H1 (cell line): Measurements from ENCODE around the gene GPT2.

Experiments
- BRCA1 ChIP-seq: IDR thresholded peaks from 2 replicates; pipeline ENCODE4 v1.6.1; 2012; ENCODE audit warnings: low read depth, low read length, improper control_type of control experiment
- CHD1 ChIP-seq: IDR thresholded peaks from 2 replicates; pipeline ENCODE4 v1.6.1; 2012; ENCODE audit warnings: low read depth, low read length, improper control_type of control experiment
- CREB1 ChIP-seq: IDR thresholded peaks from 2 replicates; pipeline ENCODE4 v1.6.1; 2012; ENCODE audit warnings: inconsistent platforms
- EZH2 ChIP-seq: fragments of 200-600 bp; sonication (generic); IDR thresholded peaks from 2 replicates; pipeline ENCODE4 v1.7.1; 2012; ENCODE audit warnings: low read depth, mild to moderate bottlenecking, moderate library complexity, low read length, inconsistent platforms; ENCODE audit not compliant: severe bottlenecking
- KDM1A ChIP-seq: fragments of 200-600, 300-600 bp; sonication (generic); IDR thresholded peaks from 2 replicates; pipeline ENCODE4 v1.7.1; 2016; ENCODE audit warnings: mild to moderate bottlenecking, low read length, borderline replicate concordance
- NANOG ChIP-seq: IDR thresholded peaks from 2 replicates; pipeline ENCODE4 v1.6.1; 2011; ENCODE audit warnings: low read length, low read depth, mild to moderate bottlenecking, inconsistent platforms; ENCODE audit not compliant: insufficient read depth, poor library complexity, severe bottlenecking
- POLR2A ChIP-seq, 2 experiments: IDR thresholded peaks; 1 replicate in 1 of 2; 2 replicates in 1 of 2; pipeline ENCODE4 v1.6.1; 2011; ENCODE audit warnings: low read depth in 2 of 2, low read length in 2 of 2, mild to moderate bottlenecking in 2 of 2; ENCODE audit errors: control extremely low read depth in 1 of 2
- RAD21 ChIP-seq, 2 experiments: IDR thresholded peaks in 1 of 2; conservative IDR thresholded peaks in 1 of 2; 2 replicates each; pipeline ENCODE4 v1.6.1; 2011; ENCODE audit warnings: low read depth in 2 of 2, low read length in 2 of 2, improper control_type of control experiment in 1 of 2, inconsistent platforms in 1 of 2, mild to moderate bottlenecking in 1 of 2, moderate library complexity in 1 of 2
- SRF ChIP-seq: IDR thresholded peaks from 2 replicates; pipeline ENCODE4 v1.6.1; 2011; ENCODE audit warnings: mild to moderate bottlenecking, low read depth, low read length, moderate library complexity
- TBP ChIP-seq: IDR thresholded peaks from 2 replicates; pipeline ENCODE4 v1.6.1; 2011; ENCODE audit warnings: low read depth, low read length, improper control_type of control experiment
- YY1 ChIP-seq: IDR thresholded peaks from 2 replicates; pipeline ENCODE4 v1.6.1; 2011; ENCODE audit warnings: low read depth, mild to moderate bottlenecking, low read length
- TF ChIP-seq, protein P1 (sequence below), 3 experiments: IDR thresholded peaks; 1 replicate in 2 of 3; 2 replicates in 1 of 3; pipeline versions ENCODE4 v1.5.1 to v1.6.1; 2011; ENCODE audit warnings: low read length in 3 of 3, mild to moderate bottlenecking in 3 of 3, inconsistent platforms in 2 of 3, low read depth in 1 of 3, moderate library complexity in 1 of 3; ENCODE audit not compliant: insufficient read depth in 1 of 3; ENCODE audit errors: control extremely low read depth in 1 of 3

DNA sequence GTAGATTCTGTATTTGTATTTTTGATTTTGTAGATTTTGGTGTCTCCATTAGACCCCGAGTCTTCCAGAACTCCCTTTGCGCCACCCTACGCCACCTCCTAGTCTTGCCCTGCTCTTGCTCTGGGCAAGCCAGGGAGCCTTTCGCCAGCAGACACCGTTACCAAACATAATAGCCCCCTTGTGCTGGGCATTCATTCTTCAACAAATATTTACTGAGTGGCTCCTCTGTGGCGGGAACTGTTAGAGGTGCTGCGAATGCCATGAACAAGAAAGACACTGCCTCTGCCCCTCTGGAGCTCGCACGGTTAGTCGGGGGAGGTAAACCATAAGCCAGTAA, 841 bp upstream of the GPT2 start:
- TF ChIP-seq, protein P1, sequence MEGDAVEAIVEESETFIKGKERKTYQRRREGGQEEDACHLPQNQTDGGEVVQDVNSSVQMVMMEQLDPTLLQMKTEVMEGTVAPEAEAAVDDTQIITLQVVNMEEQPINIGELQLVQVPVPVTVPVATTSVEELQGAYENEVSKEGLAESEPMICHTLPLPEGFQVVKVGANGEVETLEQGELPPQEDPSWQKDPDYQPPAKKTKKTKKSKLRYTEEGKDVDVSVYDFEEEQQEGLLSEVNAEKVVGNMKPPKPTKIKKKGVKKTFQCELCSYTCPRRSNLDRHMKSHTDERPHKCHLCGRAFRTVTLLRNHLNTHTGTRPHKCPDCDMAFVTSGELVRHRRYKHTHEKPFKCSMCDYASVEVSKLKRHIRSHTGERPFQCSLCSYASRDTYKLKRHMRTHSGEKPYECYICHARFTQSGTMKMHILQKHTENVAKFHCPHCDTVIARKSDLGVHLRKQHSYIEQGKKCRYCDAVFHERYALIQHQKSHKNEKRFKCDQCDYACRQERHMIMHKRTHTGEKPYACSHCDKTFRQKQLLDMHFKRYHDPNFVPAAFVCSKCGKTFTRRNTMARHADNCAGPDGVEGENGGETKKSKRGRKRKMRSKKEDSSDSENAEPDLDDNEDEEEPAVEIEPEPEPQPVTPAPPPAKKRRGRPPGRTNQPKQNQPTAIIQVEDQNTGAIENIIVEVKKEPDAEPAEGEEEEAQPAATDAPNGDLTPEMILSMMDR (IDR thresholded peaks at IDR 0.05; ENCODE audit: control extremely low read depth in 1 of 3, insufficient read depth in 1 of 3, low read depth in 1 of 3, low read length in 3 of 3), result no peak
- TF ChIP-seq EZH2 (no peak), CHD1 (no peak), YY1 (no peak), POLR2A (IDR thresholded peaks at IDR 0.05; ENCODE audit: control extremely low read depth in 1 of 2, low read depth in 2 of 2, low read length in 2 of 2) (no peak), CREB1 (no peak), KDM1A (no peak), TBP (no peak), BRCA1 (no peak), NANOG (no peak), SRF (no peak), RAD21 (IDR thresholded peaks at IDR 0.05 in 1 of 2, conservative IDR thresholded peaks at IDR 0.05 in 1 of 2; ENCODE audit: low read depth in 2 of 2, low read length in 2 of 2) (no peak)
